ENCODE measurements around the gene SOX11.

GRCh38 chr2:5725072-5725471 lies 32.9 kb downstream of the SOX11 start:
- TF ChIP-seq, protein P1, sequence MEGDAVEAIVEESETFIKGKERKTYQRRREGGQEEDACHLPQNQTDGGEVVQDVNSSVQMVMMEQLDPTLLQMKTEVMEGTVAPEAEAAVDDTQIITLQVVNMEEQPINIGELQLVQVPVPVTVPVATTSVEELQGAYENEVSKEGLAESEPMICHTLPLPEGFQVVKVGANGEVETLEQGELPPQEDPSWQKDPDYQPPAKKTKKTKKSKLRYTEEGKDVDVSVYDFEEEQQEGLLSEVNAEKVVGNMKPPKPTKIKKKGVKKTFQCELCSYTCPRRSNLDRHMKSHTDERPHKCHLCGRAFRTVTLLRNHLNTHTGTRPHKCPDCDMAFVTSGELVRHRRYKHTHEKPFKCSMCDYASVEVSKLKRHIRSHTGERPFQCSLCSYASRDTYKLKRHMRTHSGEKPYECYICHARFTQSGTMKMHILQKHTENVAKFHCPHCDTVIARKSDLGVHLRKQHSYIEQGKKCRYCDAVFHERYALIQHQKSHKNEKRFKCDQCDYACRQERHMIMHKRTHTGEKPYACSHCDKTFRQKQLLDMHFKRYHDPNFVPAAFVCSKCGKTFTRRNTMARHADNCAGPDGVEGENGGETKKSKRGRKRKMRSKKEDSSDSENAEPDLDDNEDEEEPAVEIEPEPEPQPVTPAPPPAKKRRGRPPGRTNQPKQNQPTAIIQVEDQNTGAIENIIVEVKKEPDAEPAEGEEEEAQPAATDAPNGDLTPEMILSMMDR (IDR thresholded peaks at IDR 0.05): no peak
- no peak for TF ChIP-seq EZH2 (IDR thresholded peaks at IDR 0.05; ENCODE audit: borderline replicate concordance, insufficient read depth, low read depth, low read length, poor library complexity, severe bottlenecking)
